Femur (tissue), 1 donor: ENCODE results near the gene ERN2.
"Not testable (repeated sequence)": the region's sequence is repeated elsewhere in the genome, so short reads cannot be mapped to it uniquely, and the experiment has no call there.

Experiments used
- DNase-seq: peaks from one replicate; pipeline ENCODE4 v3.0.0-alpha.2; 2017

ERN2 gene

DNA sequence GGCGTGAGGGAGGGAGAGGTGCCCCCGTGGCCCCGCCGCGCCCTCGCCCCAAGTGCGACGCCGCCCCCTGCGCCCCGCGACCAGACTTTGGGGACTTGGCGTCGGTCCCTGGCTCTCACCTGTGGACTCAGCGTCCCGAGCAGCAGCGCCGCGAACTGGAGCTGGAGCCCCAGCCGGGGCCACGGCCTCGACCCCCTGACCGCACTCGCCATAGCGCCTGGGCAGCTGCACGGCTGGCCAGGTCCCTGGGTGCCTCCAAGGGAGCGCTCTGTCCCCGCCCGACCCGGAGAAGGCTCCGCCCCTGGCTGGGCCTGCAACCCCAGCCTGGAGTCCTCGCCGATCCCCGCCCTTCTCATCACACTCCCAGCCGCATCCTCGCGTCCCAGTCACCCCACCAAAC, at the start of gene ERN2:
ERN2 (minus strand) TSS at position 247 of the 400 bp plus-strand sequence; CDS start at position 212, 35 bp downstream.
- no peak for DNase-seq

DNA sequence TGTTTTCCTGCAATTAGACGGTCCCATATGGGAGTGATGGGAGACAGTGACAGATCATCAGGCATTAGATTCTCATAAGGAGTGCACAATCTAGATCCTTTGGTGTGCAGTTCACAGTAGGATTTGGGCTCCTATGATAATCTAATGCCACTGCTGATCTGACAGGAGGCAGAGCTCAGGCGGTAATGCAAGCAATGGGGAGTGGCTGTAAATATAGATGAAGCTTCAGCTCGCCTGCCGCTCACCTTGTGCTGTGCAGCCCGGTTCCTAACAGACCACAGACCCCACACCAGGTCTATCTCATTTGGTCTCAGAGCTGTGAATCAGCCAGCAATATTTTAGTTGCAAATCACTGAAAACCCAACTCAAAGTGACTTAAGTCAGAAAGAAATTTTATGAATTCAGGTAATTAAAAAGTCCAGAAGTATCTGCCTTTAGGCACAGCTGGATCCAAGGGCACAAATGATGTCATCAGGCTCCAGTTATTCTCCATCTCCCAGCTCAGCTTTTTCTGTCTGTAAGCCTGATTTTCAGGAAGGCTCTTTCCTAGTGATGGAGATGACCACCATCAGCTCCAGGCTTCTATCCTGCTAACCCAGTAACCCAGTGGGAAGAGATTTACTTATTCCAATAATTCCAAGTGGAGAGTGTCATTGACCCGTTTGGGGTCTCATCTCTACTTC, 45.1 kb upstream of the ERN2 start:
- no peak for DNase-seq

DNA sequence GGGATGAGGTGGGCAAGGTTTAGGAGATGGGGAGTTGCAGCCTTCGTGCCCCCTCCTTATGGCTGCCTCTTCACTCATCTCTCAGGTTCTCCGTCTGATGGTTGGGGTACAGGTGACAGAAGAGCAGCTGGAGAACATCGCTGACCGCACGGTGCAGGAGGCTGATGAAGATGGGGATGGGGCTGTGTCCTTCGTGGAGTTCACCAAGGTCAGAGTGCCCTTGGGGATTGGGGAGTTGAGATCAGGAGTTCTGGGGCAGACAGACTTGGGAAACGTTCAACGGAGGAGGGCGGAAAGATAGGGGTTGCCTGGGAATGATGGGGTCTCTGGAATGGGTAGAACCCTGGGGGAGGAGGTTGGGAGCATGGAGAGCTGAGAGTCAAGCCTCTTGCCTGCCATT, 44.1 kb upstream of the ERN2 start:
- no peak for DNase-seq

- DNase-seq = no peak
Measured at GRCh38 chr16:23755484-23755809, 42.4 kb upstream of the ERN2 start.

GRCh38 chr16:23754594-23755483, 41.8 kb upstream of the ERN2 start, which contains the start of gene CHP2:
TSS of gene CHP2 (plus strand) at chr16:23755026. CDS start at chr16:23755050, 24 bp downstream.
- peak; percentile 24 for DNase-seq

- DNase-seq = no peak
Measured at GRCh38 chr16:23753908-23754593, 41.0 kb upstream of the ERN2 start.

GRCh38 chr16:23751053-23751452, 38.0 kb upstream of the ERN2 start:
- DNase-seq = not testable (repeated sequence)

DNA sequence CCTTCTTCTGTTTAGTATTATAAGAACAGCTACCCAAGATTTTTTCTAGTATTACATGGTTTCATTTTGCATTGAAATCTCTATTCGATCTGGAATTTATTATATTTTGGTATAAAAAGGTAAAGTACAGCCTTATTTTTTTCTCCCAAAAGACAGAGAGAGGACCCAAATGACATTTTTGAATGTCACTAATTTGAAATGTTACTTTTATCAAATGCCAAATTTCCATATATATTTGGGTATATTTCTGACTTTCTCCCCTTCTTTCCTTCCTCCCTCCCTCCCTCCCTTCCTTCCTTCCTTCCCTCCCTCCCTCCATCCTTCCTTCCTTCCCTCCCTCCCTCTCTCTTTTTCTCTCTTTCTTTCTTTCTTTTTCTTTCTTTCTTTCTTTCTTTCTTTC, 35.6 kb upstream of the ERN2 start:
- DNase-seq = no peak

DNA sequence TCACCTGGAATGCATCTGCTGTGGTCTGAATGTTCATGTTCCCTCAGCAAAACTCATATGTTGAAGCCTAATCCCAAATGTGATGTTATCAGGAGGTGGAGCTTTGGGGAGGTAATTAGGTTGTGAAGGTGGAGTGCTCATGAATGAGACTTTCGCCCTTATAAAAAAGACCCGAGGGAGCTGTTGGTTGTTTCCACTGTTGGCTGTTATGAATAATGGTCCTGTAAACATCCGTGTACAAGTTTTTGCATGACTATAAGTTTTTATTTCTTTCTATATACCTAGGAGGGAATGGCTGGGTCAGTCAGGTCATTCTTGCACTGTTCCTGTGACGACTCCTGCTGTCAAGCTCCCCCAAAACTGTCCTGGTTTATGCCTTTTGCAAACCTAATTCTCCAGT, 32.2 kb upstream of the ERN2 start:
- no peak for DNase-seq

- no peak for DNase-seq
Measured at GRCh38 chr16:23742766-23743165, 29.7 kb upstream of the ERN2 start.

- DNase-seq = no peak
Measured at GRCh38 chr16:23741675-23742303, 28.8 kb upstream of the ERN2 start.

GRCh38 chr16:23739516-23739915, 26.5 kb upstream of the ERN2 start:
- DNase-seq = no peak

DNA sequence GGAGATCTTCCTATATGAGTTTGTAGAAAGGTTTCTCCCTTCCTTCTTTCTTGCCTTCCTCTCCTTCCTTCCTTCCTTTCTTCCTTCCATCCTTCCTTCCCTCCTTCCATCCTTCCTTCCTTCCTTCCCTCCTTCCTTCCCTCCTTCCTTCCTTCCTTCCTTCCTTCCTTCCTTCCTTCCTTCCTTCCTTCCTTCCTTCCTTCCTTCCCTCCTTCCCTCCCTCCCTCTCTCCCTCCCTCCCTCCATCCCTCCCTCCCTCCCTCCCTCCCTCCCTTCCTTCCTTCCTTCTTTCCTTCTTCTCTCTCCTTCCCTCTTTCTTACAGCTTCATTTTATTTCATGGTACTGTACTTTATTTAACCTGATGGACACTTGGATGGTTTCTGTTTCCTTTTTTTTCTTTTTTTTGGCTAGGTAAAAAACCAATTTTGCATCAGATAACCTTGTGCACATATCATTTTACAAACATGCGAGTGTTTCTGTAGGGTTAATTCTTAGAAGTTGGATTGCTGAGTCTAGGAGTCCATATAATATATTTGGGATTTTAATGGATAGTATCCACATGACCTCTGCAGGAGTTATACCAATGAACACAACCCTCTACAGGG, 24.5 kb upstream of the ERN2 start:
- DNase-seq = not testable (repeated sequence)

DNA sequence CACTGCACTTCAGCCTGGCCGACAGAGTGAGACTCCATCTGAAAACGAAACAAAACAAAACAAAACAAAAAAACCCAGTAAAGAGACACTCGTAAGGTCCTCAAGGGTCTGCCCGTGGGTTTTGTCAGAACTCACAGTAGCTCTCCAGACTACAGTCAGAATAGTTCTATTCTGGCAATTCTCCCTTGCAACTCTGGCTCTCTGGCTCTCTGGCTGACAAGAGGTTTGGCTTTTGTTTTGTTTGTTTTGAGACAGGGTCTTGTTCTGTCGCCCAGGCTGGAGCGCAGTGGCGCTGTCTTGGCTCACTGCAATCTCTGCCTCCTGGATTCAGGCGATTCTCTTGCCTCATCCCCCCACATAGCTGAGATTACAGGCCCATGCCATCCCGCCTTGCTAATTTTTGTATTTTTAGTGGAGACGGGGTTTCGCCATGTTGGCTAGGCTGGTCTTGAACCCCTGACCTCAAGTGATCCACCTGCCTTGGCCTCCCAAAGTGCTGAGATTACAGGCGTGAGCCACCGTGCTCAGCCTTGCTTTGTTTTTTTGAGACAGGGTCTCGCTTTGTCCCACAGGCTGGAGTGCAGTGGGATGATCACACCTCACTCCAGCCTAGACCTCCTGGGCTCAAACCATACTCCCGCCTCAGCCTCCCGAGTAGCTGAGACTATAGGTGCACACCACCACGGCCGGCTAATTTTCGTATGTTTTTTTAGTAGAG, 21.3 kb upstream of the ERN2 start:
- no peak for DNase-seq

DNA sequence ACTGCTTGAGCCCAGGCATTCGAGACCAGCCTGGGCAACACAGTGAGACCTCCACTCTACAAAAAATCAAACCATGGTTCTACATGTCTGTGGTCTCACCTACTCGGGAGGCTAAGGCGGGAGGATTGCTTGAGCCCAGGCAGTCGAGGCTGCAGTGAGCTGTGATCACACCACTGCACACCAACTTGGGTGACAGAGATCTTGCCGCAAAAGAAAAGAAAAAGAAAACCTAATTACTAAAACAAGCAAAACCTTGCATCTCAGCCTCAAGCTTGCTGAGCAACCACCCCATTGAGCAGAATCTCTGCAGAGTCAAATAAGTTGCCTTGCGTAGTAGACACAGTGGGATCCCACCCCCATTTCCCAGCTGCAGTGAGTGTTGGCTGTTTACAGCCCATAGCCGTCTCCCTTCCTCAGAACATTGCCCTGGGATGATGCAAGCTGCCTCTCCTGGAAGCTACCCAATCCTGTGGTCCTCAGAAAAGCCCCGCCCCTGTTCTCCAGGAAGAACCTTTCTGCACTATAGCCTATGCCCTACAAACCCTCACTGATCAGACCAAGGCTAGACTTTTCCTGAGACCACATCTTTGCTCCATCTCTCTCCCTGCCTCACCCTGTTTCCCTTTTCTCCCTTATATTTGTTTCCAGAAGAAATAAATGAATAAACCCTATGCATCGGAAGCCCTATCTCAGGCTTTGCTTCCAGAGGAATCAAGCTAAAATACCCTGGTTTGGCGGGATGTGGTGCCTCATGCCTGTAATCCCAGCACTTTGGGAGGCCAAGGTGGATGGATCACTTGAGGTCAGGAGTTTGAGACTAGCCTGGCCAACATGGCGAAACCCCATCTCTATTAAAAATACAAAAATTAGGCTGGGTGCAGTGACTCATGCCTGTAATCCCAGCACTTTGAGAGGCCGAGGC, 16.7 kb upstream of the ERN2 start:
- no peak for DNase-seq

DNA sequence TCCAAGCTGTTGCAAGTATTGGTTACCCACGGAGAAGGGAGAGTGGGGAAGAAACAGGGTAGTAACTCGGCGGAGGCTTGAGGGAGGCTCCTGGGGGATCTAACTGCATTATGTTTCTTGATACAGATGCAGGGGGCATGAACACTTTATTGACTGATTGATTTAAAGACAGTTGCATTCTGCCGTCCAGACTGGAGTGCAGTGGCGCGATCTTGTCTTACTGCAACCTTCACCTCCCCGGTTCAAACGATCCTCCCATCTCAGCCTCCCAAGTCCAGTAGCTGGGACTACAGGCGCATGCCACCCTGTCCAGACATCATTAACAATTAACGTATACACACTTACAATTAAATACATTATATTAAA, 15.1 kb upstream of the ERN2 start:
- DNase-seq = no peak

- no peak for DNase-seq
Measured at GRCh38 chr16:23726710-23727109, 13.7 kb upstream of the ERN2 start.

- no peak for DNase-seq
Measured at GRCh38 chr16:23724785-23725131, 11.7 kb upstream of the ERN2 start.

DNA sequence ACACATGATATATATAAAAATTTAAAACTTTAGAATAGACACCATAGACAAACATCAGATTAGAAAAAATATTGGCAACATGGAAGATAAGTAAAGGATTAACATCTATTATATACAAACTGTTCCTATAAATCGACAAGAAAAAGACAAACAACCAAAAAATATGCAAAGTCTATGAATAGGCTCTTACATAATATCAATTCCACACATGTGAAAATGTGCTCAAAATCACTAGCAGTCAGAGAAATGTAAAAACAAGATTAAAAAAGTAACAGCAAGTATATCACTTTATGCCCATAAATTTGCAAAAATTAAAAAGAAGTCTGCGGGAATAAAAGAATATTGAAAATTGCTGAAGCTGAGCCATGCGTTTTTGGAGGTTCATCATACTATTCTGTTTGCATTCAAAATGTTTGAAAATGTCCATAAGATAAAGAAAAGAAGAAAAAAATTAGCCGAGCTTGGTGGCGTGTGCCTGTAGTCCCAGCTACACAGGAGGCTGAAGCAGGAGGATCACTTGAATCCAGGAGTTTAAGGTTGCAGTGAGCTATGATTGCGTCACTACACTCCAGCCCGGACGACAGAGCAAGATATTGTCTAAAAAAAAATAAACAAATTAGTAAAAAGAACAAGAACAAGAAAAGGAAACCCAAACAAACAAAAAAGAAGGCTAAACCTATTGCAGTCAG, 11.2 kb upstream of the ERN2 start:
- DNase-seq = no peak

- not testable (repeated sequence) for DNase-seq
Measured at GRCh38 chr16:23722613-23723240, 9.7 kb upstream of the ERN2 start.
